Fibroblast of lung (primary cell): ENCODE results near the gene CLEC1B. TPM values are rescaled to one million over a fixed set of nuclear protein-coding genes. Genes with fewer than 3 reads are reported as not detected.
A peak's percentile ranks its signal among the peaks of the same experiment; 100 is the strongest.

Source experiments
- DNase-seq, 2 donors: peaks; one replicate each; pipeline versions ENCODE4 v3.0.0 to v3.0.0-alpha.2; 2010; ENCODE audit warnings: low read depth in 2 of 2
- H2AFZ ChIP-seq: 2 replicates; pipeline ENCODE4 v1.5.1; 2012; ENCODE audit warnings: low read length, control low read depth, inconsistent platforms
- H3K27ac ChIP-seq: 2 replicates; pipeline ENCODE4 v1.5.1; 2011; ENCODE audit warnings: low read length, control low read depth; ENCODE audit not compliant: insufficient read depth
- H3K27me3 ChIP-seq: 2 replicates; pipeline ENCODE4 v1.5.1; 2011; ENCODE audit warnings: mild to moderate bottlenecking, low read length; ENCODE audit not compliant: control insufficient read depth, insufficient read depth
- H3K36me3 ChIP-seq: 2 replicates; pipeline ENCODE4 v1.5.1; 2011; ENCODE audit warnings: low read length; ENCODE audit not compliant: control insufficient read depth, insufficient read depth
- H3K4me1 ChIP-seq: 2 replicates; pipeline ENCODE4 v1.5.1; 2011; ENCODE audit warnings: low read length; ENCODE audit not compliant: control insufficient read depth, insufficient read depth; ENCODE audit errors: extremely low read depth
- H3K4me2 ChIP-seq: 2 replicates; pipeline ENCODE4 v1.5.1; 2011; ENCODE audit warnings: low read length, control low read depth; ENCODE audit not compliant: insufficient read depth; ENCODE audit errors: extremely low read depth
- H3K4me3 ChIP-seq, 4 experiments: fragments of 200-600 bp in 1 of 4; sonication (generic) in 1 of 4; replicated peaks in 1 of 4; 2 replicates each; pipeline ENCODE4 v1.5.1; 2011 to 2016; ENCODE audit warnings: low read length in 4 of 4, low read depth in 3 of 4, mild to moderate bottlenecking in 3 of 4, control low read depth in 2 of 4, inconsistent platforms in 1 of 4, mixed read lengths in 1 of 4; ENCODE audit not compliant: insufficient read depth in 1 of 4; ENCODE audit errors: control extremely low read depth in 1 of 4
- H3K79me2 ChIP-seq: 2 replicates; pipeline ENCODE4 v1.5.1; 2012; ENCODE audit warnings: mild to moderate bottlenecking, low read length, inconsistent platforms; ENCODE audit not compliant: control insufficient read depth, insufficient read depth
- H3K9ac ChIP-seq: 2 replicates; pipeline ENCODE4 v1.5.1; 2011; ENCODE audit warnings: mild to moderate bottlenecking, low read length, control low read depth; ENCODE audit not compliant: insufficient read depth
- H3K9me3 ChIP-seq: 2 replicates; pipeline ENCODE4 v1.5.1; 2012; ENCODE audit warnings: low read depth, low read length; ENCODE audit not compliant: control insufficient read depth, insufficient read depth
- H4K20me1 ChIP-seq: 2 replicates; pipeline ENCODE4 v1.5.1; 2011; ENCODE audit warnings: low read length; ENCODE audit not compliant: control insufficient read depth, insufficient read depth; ENCODE audit errors: extremely low read depth
- CTCF ChIP-seq, 2 donors: IDR thresholded peaks in 1 of 2; conservative IDR thresholded peaks in 1 of 2; 1 replicate in 1 of 2; 2 replicates in 1 of 2; pipeline ENCODE4 v1.5.1; 2011 to 2012; ENCODE audit warnings: low read length in 2 of 2, control low read depth in 1 of 2, inconsistent platforms in 1 of 2, low read depth in 1 of 2, mild to moderate bottlenecking in 1 of 2
- EZH2 ChIP-seq: IDR thresholded peaks from 2 replicates; pipeline ENCODE4 v1.5.1; 2012; ENCODE audit warnings: low read length, control low read depth, mild to moderate bottlenecking; ENCODE audit errors: missing control alignments
- polyA plus RNA-seq, 2 donors: library from polyadenylated mRNA; depleted of rRNA in 1 of 2; stranded (reverse) in 1 of 2; unstranded in 1 of 2; fragments of >200 nt; gene quantifications; 2 replicates each; pipeline ENCODE4 v1.2.1, GENCODE V29; 2011 to 2012; ENCODE audit warnings: missing spikeins in 1 of 2
- total RNA-seq: library from RNA; depleted of rRNA; stranded (reverse); fragments of >200 nt; gene quantifications from 2 replicates; pipeline ENCODE4 v1.2.1, GENCODE V29; 2014

CLEC1B gene
- total and polyA plus RNA-seq, 2 donors (not counting 1 experiment from before 2014, with no cell fraction given): not detected

GRCh38 chr12:10025236-10025635, 26.3 kb upstream of the CLEC1B start:
- H3K9ac ChIP-seq: no peak overlapping the region
- H3K9me3 ChIP-seq: no peaks in the 10 kb centered on the region
- H3K4me1 ChIP-seq: no peaks in the 10 kb centered on the region
- no peaks in the 10 kb centered on the region for H3K36me3 ChIP-seq
- H2AFZ ChIP-seq: no peak overlapping the region
- no peak overlapping the region for H3K4me2 ChIP-seq
- H3K79me2 ChIP-seq: no peaks in the 10 kb centered on the region
- no peak overlapping the region for H3K4me3 ChIP-seq
- TF ChIP-seq EZH2 (no peak), CTCF (conservative IDR thresholded peaks at IDR 0.05 in 1 of 2, IDR thresholded peaks at IDR 0.05 in 1 of 2; ENCODE audit: low read depth in 1 of 2, low read length in 2 of 2) (no peak)
- no peak overlapping the region for H3K27ac ChIP-seq
- no peaks in the 10 kb centered on the region for H3K27me3 ChIP-seq
- no peak for DNase-seq
- no peaks in the 10 kb centered on the region for H4K20me1 ChIP-seq

GRCh38 chr12:10021342-10021741, 22.4 kb upstream of the CLEC1B start:
- no peaks in the 10 kb centered on the region for H4K20me1 ChIP-seq
- no peak for DNase-seq

GRCh38 chr12:10018386-10018785, 19.5 kb upstream of the CLEC1B start:
- Histone ChIP-seq H3K79me2 (no peaks in the 10 kb centered on the region), H4K20me1 (no peaks in the 10 kb centered on the region), H2AFZ (no peak overlapping the region), H3K27ac (no peak overlapping the region), H3K4me3 (no peak overlapping the region), H3K36me3 (no peaks in the 10 kb centered on the region), H3K9me3 (no peaks in the 10 kb centered on the region), H3K4me2 (no peak overlapping the region), H3K4me1 (no peaks in the 10 kb centered on the region), H3K27me3 (no peaks in the 10 kb centered on the region), H3K9ac (no peak overlapping the region)
- TF ChIP-seq EZH2: no peak
- TF ChIP-seq CTCF (conservative IDR thresholded peaks at IDR 0.05 in 1 of 2, IDR thresholded peaks at IDR 0.05 in 1 of 2; ENCODE audit: low read depth in 1 of 2, low read length in 2 of 2): no peak
- DNase-seq: peak in 1 of 2 donors; percentile 66

More at GRCh38 chr12:10021342-10021741, 22.4 kb upstream of the CLEC1B start:
- Histone ChIP-seq H3K27ac (no peak overlapping the region), H3K9ac (no peak overlapping the region), H3K9me3 (no peaks in the 10 kb centered on the region), H2AFZ (no peak overlapping the region), H3K4me2 (no peak overlapping the region), H3K36me3 (no peaks in the 10 kb centered on the region), H3K79me2 (no peaks in the 10 kb centered on the region), H3K27me3 (no peaks in the 10 kb centered on the region), H3K4me3 (no peak overlapping the region), H3K4me1 (no peaks in the 10 kb centered on the region)
- TF ChIP-seq CTCF (conservative IDR thresholded peaks at IDR 0.05 in 1 of 2, IDR thresholded peaks at IDR 0.05 in 1 of 2; ENCODE audit: low read depth in 1 of 2, low read length in 2 of 2): no peak
- TF ChIP-seq EZH2: no peak
